ENCODE measurements around the gene ANKRD63. TPM values are rescaled to one million over a fixed set of nuclear protein-coding genes. Genes with fewer than 3 reads are reported as not detected.

The ANKRD63 gene
- total RNA-seq, 1 donor: not detected

DNA sequence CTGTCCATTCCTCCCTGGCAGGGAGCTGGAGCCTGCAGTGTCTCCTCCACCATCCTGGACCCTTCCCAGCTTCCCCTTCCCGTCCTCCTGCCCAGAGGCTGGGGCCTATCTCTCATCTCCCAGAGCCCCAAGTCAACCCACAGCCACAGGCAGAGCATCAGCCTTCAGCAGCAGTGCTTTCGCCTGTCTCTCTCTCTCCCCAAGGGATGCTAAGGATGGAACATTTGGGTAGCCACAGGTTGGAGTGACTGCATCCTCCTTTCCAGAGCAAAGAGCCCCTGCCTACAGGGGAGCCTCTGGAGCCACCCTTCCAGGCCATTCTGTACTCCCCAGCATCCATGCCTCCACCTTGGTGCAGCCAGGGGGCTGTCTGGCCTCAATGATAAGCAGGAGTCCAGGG lies 20.7 kb upstream of the ANKRD63 start:
- Histone ChIP-seq H3K4me1 (ENCODE audit: insufficient read depth, low read length) (no peaks in the 10 kb centered on the region), H3K4me2 (ENCODE audit: insufficient read depth, low read length) (no peak overlapping the region), H3K27ac (ENCODE audit: low read depth, low read length) (no peak overlapping the region), H3K9me3 (ENCODE audit: low read depth, low read length) (peaks cover 4% of the 10 kb centered on the region), H2AFZ (ENCODE audit: low read length) (no peak overlapping the region), H3K79me2 (ENCODE audit: insufficient read depth, low read length) (no peaks in the 10 kb centered on the region), H3K27me3 (ENCODE audit: insufficient read depth, low read length) (peaks cover 36% of the 10 kb centered on the region), H3K4me3 (ENCODE audit: insufficient read depth, low read length) (no peak overlapping the region), H4K20me1 (ENCODE audit: insufficient read depth, low read length) (no peaks in the 10 kb centered on the region), H3K36me3 (ENCODE audit: insufficient read depth, low read length) (no peaks in the 10 kb centered on the region)
- TF ChIP-seq, protein P1, sequence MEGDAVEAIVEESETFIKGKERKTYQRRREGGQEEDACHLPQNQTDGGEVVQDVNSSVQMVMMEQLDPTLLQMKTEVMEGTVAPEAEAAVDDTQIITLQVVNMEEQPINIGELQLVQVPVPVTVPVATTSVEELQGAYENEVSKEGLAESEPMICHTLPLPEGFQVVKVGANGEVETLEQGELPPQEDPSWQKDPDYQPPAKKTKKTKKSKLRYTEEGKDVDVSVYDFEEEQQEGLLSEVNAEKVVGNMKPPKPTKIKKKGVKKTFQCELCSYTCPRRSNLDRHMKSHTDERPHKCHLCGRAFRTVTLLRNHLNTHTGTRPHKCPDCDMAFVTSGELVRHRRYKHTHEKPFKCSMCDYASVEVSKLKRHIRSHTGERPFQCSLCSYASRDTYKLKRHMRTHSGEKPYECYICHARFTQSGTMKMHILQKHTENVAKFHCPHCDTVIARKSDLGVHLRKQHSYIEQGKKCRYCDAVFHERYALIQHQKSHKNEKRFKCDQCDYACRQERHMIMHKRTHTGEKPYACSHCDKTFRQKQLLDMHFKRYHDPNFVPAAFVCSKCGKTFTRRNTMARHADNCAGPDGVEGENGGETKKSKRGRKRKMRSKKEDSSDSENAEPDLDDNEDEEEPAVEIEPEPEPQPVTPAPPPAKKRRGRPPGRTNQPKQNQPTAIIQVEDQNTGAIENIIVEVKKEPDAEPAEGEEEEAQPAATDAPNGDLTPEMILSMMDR (IDR thresholded peaks at IDR 0.05; ENCODE audit: extremely low read depth, low read depth, low read length): no peak
- DNase-seq (ENCODE audit: insufficient read length, low spot score, missing footprints): peak; percentile 30

- TF ChIP-seq, protein P1 (IDR thresholded peaks at IDR 0.05; ENCODE audit: extremely low read depth, low read depth, low read length): no peak
- Histone ChIP-seq H3K9me3 (ENCODE audit: low read depth, low read length) (peaks cover 4% of the 10 kb centered on the region), H4K20me1 (ENCODE audit: insufficient read depth, low read length) (no peaks in the 10 kb centered on the region), H3K36me3 (ENCODE audit: insufficient read depth, low read length) (no peaks in the 10 kb centered on the region), H3K4me2 (ENCODE audit: insufficient read depth, low read length) (no peak overlapping the region), H3K27ac (ENCODE audit: low read depth, low read length) (no peak overlapping the region), H3K4me3 (ENCODE audit: insufficient read depth, low read length) (no peak overlapping the region), H2AFZ (ENCODE audit: low read length) (no peak overlapping the region), H3K27me3 (ENCODE audit: insufficient read depth, low read length) (peaks cover 38% of the 10 kb centered on the region), H3K4me1 (ENCODE audit: insufficient read depth, low read length) (no peaks in the 10 kb centered on the region), H3K79me2 (ENCODE audit: insufficient read depth, low read length) (no peaks in the 10 kb centered on the region)
- peak; percentile 48 for DNase-seq (ENCODE audit: insufficient read length, low spot score, missing footprints)
Measured at GRCh38 chr15:40302981-40303380, 20.1 kb upstream of the ANKRD63 start.

DNA sequence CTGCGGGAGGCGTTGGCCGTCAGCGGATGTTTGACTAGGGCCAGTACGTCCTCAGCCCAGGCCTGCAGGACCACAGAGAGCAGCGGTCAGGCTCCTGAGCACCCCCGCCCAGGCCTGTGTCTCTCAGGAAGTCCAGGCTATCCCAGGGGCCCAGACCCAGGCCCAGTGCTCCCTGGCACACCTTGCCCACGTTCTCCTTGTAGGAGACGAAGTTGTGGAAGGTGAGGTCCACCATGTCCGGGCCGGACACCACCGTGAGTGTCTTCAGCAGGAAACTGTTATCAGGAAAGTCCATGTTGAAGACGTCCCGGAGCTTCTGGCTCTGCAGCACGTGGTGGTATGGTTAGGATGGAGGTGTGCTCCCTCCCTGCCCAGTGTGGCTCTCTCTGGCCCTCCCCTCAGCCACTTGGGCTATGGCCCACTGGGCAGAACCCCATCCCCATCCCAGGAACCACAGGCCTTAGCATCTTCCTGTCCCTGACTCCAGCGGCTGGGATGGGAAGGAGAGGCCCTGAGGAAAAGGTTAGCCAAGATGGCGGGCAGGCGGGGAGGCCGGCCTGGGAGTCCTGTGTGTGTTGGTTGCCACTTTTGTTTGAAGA lies 19.5 kb upstream of the ANKRD63 start:
- no peaks in the 10 kb centered on the region for H3K4me1 ChIP-seq (ENCODE audit: insufficient read depth, low read length)
- no peak for DNase-seq (ENCODE audit: insufficient read length, low spot score, missing footprints)
- peaks cover 4% of the 10 kb centered on the region for H3K9me3 ChIP-seq (ENCODE audit: low read depth, low read length)
- H4K20me1 ChIP-seq (ENCODE audit: insufficient read depth, low read length): no peaks in the 10 kb centered on the region
- H2AFZ ChIP-seq (ENCODE audit: low read length): no peak overlapping the region
- H3K79me2 ChIP-seq (ENCODE audit: insufficient read depth, low read length): no peaks in the 10 kb centered on the region
- H3K27me3 ChIP-seq (ENCODE audit: insufficient read depth, low read length): peaks cover 41% of the 10 kb centered on the region
- H3K36me3 ChIP-seq (ENCODE audit: insufficient read depth, low read length): no peaks in the 10 kb centered on the region
- TF ChIP-seq, protein P1 (IDR thresholded peaks at IDR 0.05; ENCODE audit: extremely low read depth, low read depth, low read length): no peak
- no peak overlapping the region for H3K27ac ChIP-seq (ENCODE audit: low read depth, low read length)
- H3K4me2 ChIP-seq (ENCODE audit: insufficient read depth, low read length): no peak overlapping the region
- H3K4me3 ChIP-seq (ENCODE audit: insufficient read depth, low read length): no peak overlapping the region

DNA sequence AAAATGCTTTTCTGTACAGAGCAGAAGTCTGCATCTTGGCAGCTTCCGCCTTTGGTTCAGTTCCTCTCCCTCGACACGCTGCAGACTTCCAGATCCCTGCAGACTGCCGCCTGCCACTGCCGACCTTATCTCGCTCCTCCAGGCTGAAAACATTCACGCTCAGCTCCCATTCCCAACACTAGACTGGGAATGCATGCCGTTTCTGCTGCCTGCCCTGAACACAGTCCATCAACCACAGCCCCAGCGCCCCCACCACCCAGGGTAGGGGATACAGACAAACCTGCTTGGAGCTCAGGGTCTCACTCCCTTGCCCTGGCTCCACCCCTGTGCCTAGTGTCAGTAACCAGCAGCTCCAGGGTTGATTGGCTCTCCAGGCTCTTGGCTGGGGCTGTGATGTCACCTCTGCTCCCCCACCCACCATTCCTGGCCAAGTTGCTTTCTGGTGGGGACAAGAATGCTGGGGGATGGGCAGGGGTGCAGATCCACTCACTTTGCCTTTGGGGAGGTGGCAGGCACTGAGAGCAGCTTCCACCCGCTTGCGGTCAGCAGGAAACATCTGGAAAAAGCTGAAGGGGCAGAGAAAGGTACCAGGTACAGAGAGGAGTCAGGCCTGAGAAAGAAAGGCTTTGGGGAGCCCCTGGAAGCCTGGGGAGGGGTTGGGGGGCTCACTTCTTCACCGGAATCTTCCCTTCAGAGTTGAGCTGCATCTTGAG lies 18.8 kb upstream of the ANKRD63 start:
- peaks cover 4% of the 10 kb centered on the region for H3K9me3 ChIP-seq (ENCODE audit: low read depth, low read length)
- no peak overlapping the region for H3K4me2 ChIP-seq (ENCODE audit: insufficient read depth, low read length)
- H3K79me2 ChIP-seq (ENCODE audit: insufficient read depth, low read length): no peaks in the 10 kb centered on the region
- no peaks in the 10 kb centered on the region for H3K36me3 ChIP-seq (ENCODE audit: insufficient read depth, low read length)
- no peaks in the 10 kb centered on the region for H3K4me1 ChIP-seq (ENCODE audit: insufficient read depth, low read length)
- no peaks in the 10 kb centered on the region for H4K20me1 ChIP-seq (ENCODE audit: insufficient read depth, low read length)
- TF ChIP-seq, protein P1 (IDR thresholded peaks at IDR 0.05; ENCODE audit: extremely low read depth, low read depth, low read length): no peak
- H3K27me3 ChIP-seq (ENCODE audit: insufficient read depth, low read length): peaks cover 47% of the 10 kb centered on the region
- no peak overlapping the region for H3K27ac ChIP-seq (ENCODE audit: low read depth, low read length)
- no peak overlapping the region for H3K4me3 ChIP-seq (ENCODE audit: insufficient read depth, low read length)
- no peak overlapping the region for H2AFZ ChIP-seq (ENCODE audit: low read length)
- peak; percentile 51 for DNase-seq (ENCODE audit: insufficient read length, low spot score, missing footprints)

Measured in osteoblast (primary cell).